HUDEP-2 (cell line): ENCODE data around the gene INIP.
A peak's percentile ranks its signal among the peaks of the same experiment; 100 is the strongest.
"Not testable (repeated sequence)": the region's sequence is repeated elsewhere in the genome, so short reads cannot be mapped to it uniquely, and the experiment has no call there.

ENCODE experiments used
- DNase-seq, 76 experiments: peaks; one replicate each; lab custom pipeline; 2025; ENCODE audit not compliant: unreplicated experiment in 76 of 76; lab: John Stamatoyannopoulos, UW

The INIP gene

GRCh38 chr9:112677040-112677439, 40.9 kb downstream of the INIP start:
- DNase-seq, result no peak

- not testable (repeated sequence) for DNase-seq
Observed at GRCh38 chr9:112673221-112673620, 44.7 kb downstream of the INIP start.

- no peak for DNase-seq
Observed at GRCh38 chr9:112670991-112671625, 46.8 kb downstream of the INIP start.

GRCh38 chr9:112669326-112669725, 48.6 kb downstream of the INIP start:
- DNase-seq, result no peak

- DNase-seq, result peak in 4 of 76 experiments; percentile 1 to 11 (median 6)
Observed at GRCh38 chr9:112665347-112665746, 52.6 kb downstream of the INIP start.

GRCh38 chr9:112664531-112664930, 53.4 kb downstream of the INIP start:
- DNase-seq, result no peak

- DNase-seq, result no peak
Observed at GRCh38 chr9:112663681-112664080, 54.2 kb downstream of the INIP start.

- DNase-seq, result no peak
Observed at GRCh38 chr9:112659906-112660305, 58.0 kb downstream of the INIP start.

- DNase-seq, result no peak
Observed at GRCh38 chr9:112655668-112656067, 62.2 kb downstream of the INIP start.

- DNase-seq, result no peak
Observed at GRCh38 chr9:112654282-112654681, 63.6 kb downstream of the INIP start.

GRCh38 chr9:112648624-112649023, 69.3 kb downstream of the INIP start:
- DNase-seq, result no peak

- no peak for DNase-seq
Observed at GRCh38 chr9:112647596-112647995, 70.3 kb downstream of the INIP start.

- DNase-seq, result no peak
Observed at GRCh38 chr9:112642126-112642525, 75.8 kb downstream of the INIP start.

- no peak for DNase-seq
Observed at GRCh38 chr9:112640311-112640710, 77.6 kb downstream of the INIP start.
